GM21528 (cell line): ENCODE measurements around the gene SHISA9.

Experiments
- ATAC-seq: cut with Tn5 transposase; IDR thresholded peaks from one replicate; pipeline ENCODE4 v1.9.1; 2021; ENCODE audit warnings: mild to moderate bottlenecking, moderate library complexity; ENCODE audit not compliant: unreplicated experiment, low FRiP score

SHISA9 gene

GRCh38 chr16:13236308-13236707 lies 334.9 kb downstream of the SHISA9 start:
- ATAC-seq, result no peak

- ATAC-seq, result no peak
Measured at GRCh38 chr16:13238182-13238581, 336.8 kb downstream of the SHISA9 start.

GRCh38 chr16:13242201-13242600 lies 340.8 kb downstream of the SHISA9 start:
- ATAC-seq, result no peak

DNA sequence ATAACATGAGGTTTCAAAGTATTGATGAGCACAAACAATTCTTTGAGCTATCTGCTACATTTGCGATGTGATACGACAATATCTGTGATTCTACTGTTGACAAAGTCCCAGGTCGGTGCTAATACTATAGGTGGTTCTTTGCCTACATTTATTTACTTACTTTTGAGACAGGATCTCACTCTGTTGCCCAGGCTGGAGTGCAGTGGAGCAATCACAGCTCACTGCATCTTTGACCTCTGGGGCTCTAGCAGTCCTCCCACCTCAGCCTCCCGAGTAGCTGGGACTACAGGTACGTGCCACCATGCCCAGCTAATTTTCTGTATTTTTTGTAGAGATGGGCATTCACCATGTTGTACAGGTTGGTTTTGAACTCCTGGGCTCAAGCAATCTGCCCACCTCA lies 343.4 kb downstream of the SHISA9 start:
- no peak for ATAC-seq

GRCh38 chr16:13245713-13246377 lies 344.4 kb downstream of the SHISA9 start:
- ATAC-seq, result no peak

DNA sequence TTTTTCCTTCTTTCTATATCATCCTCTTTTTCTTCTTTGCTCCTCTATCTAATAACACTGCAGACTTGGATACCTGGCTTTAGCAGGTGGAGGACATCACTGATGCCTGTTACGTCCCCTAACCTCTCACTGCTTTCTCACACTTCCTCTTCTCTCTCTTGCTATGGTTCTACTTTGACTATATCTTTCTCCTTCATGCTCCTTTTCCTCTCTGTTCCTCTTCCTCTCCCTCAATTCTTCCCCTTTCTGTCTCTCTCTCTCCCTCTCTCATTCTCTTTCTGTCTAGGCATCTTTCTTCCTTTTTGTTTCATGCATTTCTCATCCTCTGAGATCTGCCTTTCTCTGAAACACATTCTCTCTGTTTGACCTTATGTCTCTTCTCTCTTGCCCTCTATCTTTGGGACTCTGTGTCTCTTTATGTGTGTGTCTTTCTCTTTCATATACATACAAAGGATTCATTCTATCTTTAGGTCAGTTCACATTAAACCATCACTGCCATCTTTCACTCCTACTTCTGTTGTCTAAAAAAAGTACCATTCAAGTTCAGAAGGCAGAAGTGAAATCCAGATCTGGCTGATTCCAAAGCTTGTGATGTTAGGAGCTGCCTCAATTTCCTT lies 353.7 kb downstream of the SHISA9 start:
- no peak for ATAC-seq

DNA sequence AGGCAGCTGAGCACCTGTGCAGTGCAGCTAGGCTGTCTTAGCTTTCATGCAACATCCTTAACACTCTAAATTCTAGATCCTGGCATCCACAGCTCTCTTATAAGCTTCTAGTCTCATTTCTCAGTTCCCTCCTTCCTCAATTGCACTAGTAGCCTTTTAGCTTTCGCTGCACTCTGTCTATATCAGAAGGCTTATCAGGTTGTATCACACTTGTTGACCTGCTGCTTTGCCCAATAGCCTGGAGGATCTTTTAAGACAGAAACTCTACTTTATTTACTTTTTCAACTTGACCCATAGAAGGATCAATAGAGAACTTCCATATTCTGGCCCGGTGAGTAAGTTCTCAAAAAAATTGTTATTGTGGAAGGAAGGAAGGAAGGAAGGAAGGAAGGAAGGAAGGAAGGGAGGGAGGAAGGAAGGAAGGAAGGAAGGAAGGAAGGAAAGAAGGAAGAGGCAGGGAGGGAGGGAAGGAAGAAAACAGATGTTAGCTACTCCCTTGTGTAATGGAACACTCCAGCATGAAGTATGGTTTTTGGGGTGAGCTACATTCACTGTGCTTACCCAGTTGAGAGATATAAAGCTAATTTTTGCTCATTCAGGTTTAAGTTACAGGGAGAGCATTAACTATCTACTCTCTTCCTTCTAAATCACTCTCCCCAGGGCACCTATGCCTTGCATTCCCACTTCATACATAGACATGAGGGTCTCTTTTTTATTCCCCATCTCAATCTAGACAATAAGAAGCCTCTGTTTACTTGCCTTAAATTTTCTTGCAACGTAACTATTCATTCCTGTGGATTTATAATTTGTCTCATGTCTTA lies 361.1 kb downstream of the SHISA9 start:
- ATAC-seq, result no peak

- no peak for ATAC-seq
Measured at GRCh38 chr16:13264749-13265552, 363.6 kb downstream of the SHISA9 start.

DNA sequence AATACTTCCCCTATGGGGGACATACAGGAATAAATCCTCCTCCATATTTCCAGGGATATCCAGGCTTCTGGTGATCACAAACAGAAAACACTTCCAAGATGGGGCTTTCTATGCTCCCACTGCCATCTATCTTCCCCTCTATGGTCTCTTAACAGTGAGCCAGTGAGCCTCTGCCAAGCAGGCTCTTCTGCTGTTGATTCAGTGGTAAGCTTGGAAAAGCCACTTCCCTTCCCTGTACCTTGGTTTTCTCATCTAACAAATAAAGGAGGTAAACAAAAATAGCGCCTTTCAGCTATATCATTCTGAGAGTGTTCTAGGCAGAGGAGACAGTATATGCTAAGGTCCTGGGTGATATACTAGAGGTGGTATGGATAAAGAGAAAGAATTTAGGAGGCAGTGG lies 368.0 kb downstream of the SHISA9 start:
- no peak for ATAC-seq

DNA sequence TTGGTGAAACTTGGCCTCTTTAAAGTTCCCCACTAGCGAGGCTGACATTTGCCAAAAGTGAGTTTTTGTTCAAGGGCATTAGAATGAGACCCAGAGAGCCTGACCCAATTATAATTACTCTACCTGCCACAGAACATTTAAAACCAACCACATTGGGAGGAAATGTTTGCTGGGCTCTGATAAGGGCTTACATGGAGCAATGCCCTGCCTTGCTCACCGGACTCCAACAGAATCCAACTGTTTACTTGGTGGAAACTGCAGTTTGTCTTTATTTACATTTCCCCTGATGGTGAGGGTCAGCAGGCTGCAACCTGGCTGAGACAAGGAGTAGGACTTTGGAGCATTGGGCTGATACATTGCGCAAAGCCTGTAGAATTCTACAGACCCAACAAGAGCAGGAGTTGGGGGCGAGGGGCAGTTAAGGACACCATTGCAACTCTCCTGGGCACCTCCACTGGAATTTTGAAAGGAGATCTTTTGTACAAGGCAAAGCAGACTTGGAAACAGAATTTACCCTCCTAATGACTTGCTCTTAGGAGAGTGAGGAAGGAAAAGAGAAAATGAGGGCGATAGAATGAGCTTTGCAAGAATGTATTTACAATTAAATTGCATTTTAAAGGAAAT lies 368.6 kb downstream of the SHISA9 start:
- no peak for ATAC-seq

GRCh38 chr16:13270602-13271001 lies 369.2 kb downstream of the SHISA9 start:
- ATAC-seq, result no peak

DNA sequence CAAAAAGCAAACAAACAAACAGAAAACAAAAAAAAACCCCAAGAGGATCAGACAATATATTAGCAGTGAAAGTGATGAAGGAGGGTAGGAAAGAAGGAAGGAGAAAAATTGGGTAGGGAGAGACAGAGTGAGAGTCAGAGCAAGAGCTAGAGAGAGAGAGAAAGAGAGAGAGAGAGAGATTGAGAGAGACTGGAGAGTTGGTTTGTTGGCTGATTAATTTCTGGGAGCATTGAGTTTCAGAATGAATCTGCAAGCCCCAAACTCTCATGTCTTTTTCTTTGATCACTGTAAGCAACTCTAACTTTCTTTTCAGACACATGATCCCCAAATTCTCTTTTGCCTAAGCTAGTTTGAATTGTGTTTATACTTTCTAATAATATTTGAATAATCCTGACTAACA lies 388.1 kb downstream of the SHISA9 start:
- no peak for ATAC-seq
